ENCODE measurements around the gene RCE1.

DNA sequence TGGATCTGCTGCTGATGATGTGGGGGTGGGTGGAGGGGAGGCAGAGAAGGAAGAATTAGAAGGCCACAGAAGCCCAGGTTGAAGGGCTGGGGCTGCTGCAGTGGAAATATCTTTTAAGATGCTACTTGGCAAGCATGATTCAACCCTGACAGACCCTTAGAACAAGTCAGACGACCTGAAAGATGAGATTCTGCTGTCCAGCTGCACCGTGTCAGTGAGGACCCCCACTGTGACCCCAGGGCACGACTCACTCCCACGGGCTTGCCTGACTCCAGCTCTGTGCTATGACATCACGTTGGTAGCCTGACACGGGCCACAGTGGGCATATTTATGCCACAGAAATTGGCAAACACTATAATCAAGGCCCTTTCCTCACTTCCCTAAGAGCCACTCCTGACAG, 49.7 kb downstream of the RCE1 start:
- TF ChIP-seq, protein P1, sequence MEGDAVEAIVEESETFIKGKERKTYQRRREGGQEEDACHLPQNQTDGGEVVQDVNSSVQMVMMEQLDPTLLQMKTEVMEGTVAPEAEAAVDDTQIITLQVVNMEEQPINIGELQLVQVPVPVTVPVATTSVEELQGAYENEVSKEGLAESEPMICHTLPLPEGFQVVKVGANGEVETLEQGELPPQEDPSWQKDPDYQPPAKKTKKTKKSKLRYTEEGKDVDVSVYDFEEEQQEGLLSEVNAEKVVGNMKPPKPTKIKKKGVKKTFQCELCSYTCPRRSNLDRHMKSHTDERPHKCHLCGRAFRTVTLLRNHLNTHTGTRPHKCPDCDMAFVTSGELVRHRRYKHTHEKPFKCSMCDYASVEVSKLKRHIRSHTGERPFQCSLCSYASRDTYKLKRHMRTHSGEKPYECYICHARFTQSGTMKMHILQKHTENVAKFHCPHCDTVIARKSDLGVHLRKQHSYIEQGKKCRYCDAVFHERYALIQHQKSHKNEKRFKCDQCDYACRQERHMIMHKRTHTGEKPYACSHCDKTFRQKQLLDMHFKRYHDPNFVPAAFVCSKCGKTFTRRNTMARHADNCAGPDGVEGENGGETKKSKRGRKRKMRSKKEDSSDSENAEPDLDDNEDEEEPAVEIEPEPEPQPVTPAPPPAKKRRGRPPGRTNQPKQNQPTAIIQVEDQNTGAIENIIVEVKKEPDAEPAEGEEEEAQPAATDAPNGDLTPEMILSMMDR (IDR thresholded peaks at IDR 0.05; ENCODE audit: insufficient read depth, low read length) = no peak
- TF ChIP-seq POLR2AphosphoS5 (IDR thresholded peaks at IDR 0.05; ENCODE audit: low read depth) = no peak
- TF ChIP-seq, protein P2, sequence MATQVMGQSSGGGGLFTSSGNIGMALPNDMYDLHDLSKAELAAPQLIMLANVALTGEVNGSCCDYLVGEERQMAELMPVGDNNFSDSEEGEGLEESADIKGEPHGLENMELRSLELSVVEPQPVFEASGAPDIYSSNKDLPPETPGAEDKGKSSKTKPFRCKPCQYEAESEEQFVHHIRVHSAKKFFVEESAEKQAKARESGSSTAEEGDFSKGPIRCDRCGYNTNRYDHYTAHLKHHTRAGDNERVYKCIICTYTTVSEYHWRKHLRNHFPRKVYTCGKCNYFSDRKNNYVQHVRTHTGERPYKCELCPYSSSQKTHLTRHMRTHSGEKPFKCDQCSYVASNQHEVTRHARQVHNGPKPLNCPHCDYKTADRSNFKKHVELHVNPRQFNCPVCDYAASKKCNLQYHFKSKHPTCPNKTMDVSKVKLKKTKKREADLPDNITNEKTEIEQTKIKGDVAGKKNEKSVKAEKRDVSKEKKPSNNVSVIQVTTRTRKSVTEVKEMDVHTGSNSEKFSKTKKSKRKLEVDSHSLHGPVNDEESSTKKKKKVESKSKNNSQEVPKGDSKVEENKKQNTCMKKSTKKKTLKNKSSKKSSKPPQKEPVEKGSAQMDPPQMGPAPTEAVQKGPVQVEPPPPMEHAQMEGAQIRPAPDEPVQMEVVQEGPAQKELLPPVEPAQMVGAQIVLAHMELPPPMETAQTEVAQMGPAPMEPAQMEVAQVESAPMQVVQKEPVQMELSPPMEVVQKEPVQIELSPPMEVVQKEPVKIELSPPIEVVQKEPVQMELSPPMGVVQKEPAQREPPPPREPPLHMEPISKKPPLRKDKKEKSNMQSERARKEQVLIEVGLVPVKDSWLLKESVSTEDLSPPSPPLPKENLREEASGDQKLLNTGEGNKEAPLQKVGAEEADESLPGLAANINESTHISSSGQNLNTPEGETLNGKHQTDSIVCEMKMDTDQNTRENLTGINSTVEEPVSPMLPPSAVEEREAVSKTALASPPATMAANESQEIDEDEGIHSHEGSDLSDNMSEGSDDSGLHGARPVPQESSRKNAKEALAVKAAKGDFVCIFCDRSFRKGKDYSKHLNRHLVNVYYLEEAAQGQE (IDR thresholded peaks at IDR 0.05; ENCODE audit: insufficient replicate concordance, low read depth) = no peak

Measured in HL-60 (cell line).